K562 (cell line): ENCODE measurements around the gene DENND5B. TPM values are rescaled to one million over a fixed set of nuclear protein-coding genes. Genes with fewer than 3 reads are reported as not detected.

Experiments used
- CREB1 ChIP-seq, 2 experiments: sonication (generic) in 1 of 2; formaldehyde crosslinking in 1 of 2; IDR thresholded peaks; 2 replicates each; pipeline versions ENCODE4 v1.6.1 to v1.8.0; 2012 to 2022; ENCODE audit warnings: inconsistent platforms in 1 of 2, mild to moderate bottlenecking in 1 of 2, missing genetic modification reagents in 1 of 2, moderate library complexity in 1 of 2
- ELF4 ChIP-seq: fragments of 450-650 bp; formaldehyde crosslinking; IDR thresholded peaks from 2 replicates; pipeline ENCODE4 v1.4.0; 2022; ENCODE audit warnings: missing genetic modification characterization
- HEY1 ChIP-seq: fragments of 250-450 bp; sonication (Bioruptor Pico); IDR thresholded peaks from 2 replicates; pipeline ENCODE4 v1.5.0; 2020; ENCODE audit warnings: mild to moderate bottlenecking, moderate library complexity, borderline replicate concordance
- IFI16 ChIP-seq: fragments of 250-450 bp; sonication (Bioruptor Pico); IDR thresholded peaks from 2 replicates; pipeline ENCODE4 v2.1.2; 2022; ENCODE audit warnings: mild to moderate bottlenecking, inconsistent platforms
- KLF6 ChIP-seq: fragments of 250-450 bp; sonication (Bioruptor Pico); IDR thresholded peaks from 2 replicates; pipeline ENCODE4 v1.4.0; 2020; ENCODE audit warnings: mild to moderate bottlenecking, moderate library complexity, borderline replicate concordance
- MAFK ChIP-seq: IDR thresholded peaks from 2 replicates; pipeline ENCODE4 v1.6.1; 2011; ENCODE audit warnings: low read length, improper control_type of control experiment
- NFE2 ChIP-seq: IDR thresholded peaks from 2 replicates; pipeline ENCODE4 v1.6.1; 2014; ENCODE audit warnings: antibody characterized with exemption, low read depth
- NFE2L1 ChIP-seq: fragments of 450-650 bp; IDR thresholded peaks from 2 replicates; pipeline ENCODE4 v1.6.1; 2016; ENCODE audit warnings: missing genetic modification characterization, low read depth, mild to moderate bottlenecking, missing compliant biosample characterization, moderate library complexity, borderline replicate concordance
- NFIX ChIP-seq: fragments of 250-450 bp; sonication (Bioruptor Pico); IDR thresholded peaks from 2 replicates; pipeline ENCODE4 v1.4.0; 2020; ENCODE audit warnings: low read depth, mild to moderate bottlenecking, moderate library complexity
- NUFIP1 ChIP-seq: fragments of 450-650 bp; IDR thresholded peaks from 2 replicates; pipeline ENCODE4 v1.6.1; 2018; ENCODE audit not compliant: partially characterized antibody
- PTTG1 ChIP-seq: fragments of 450-650 bp; IDR thresholded peaks from 2 replicates; pipeline ENCODE4 v1.6.1; 2016; ENCODE audit warnings: low read depth, mild to moderate bottlenecking, missing genetic modification characterization, missing compliant biosample characterization
- TAF15 ChIP-seq: fragments of 200-400 bp; formaldehyde crosslinking; IDR thresholded peaks from 2 replicates; pipeline ENCODE4 v1.6.1; 2017; ENCODE audit warnings: mild to moderate bottlenecking, low read depth, low read length, moderate library complexity
- TEAD4 ChIP-seq, 2 experiments: sonication (generic) in 1 of 2; formaldehyde crosslinking in 1 of 2; IDR thresholded peaks; 2 replicates each; pipeline versions ENCODE4 v1.6.1 to v1.8.0; 2012 to 2022; ENCODE audit warnings: borderline replicate concordance in 1 of 2, inconsistent platforms in 1 of 2, low read length in 1 of 2, mild to moderate bottlenecking in 1 of 2, missing genetic modification reagents in 1 of 2
- ZBTB17 ChIP-seq: fragments of 450-650 bp; formaldehyde crosslinking; IDR thresholded peaks from 2 replicates; pipeline ENCODE4 v1.4.0; 2020; ENCODE audit warnings: mild to moderate bottlenecking
- ZFP1 ChIP-seq: fragments of 450-650 bp; formaldehyde crosslinking; IDR thresholded peaks from 2 replicates; pipeline ENCODE4 v1.4.0; 2020; ENCODE audit warnings: mild to moderate bottlenecking, mixed read lengths
- ZKSCAN3 ChIP-seq: fragments of 250-450 bp; sonication (Bioruptor Pico); IDR thresholded peaks from 2 replicates; pipeline ENCODE4 v1.4.0; 2020
- ZNF143 ChIP-seq: sonication (generic); formaldehyde crosslinking; IDR thresholded peaks from 2 replicates; pipeline ENCODE4 v1.9.0; 2022; ENCODE audit warnings: mild to moderate bottlenecking, missing genetic modification reagents
- ZNF197 ChIP-seq: fragments of 200-800 bp; sonication (Bioruptor generic); IDR thresholded peaks from 2 replicates; pipeline ENCODE4 v1.6.1; 2016; ENCODE audit warnings: low read depth, missing genetic modification characterization, missing compliant biosample characterization
- ZNF324 ChIP-seq: fragments of 250-450 bp; sonication (Bioruptor Pico); IDR thresholded peaks from 2 replicates; pipeline ENCODE4 v1.4.0; 2020; ENCODE audit warnings: mild to moderate bottlenecking
- ZNF589 ChIP-seq: fragments of 200-800 bp; sonication (Bioruptor generic); IDR thresholded peaks from 2 replicates; pipeline ENCODE4 v1.6.1; 2016; ENCODE audit warnings: low read depth, missing genetic modification characterization, missing compliant biosample characterization
- polyA plus RNA-seq, 8 experiments: library from polyadenylated mRNA; depleted of rRNA in 4 of 8; stranded (reverse) in 5 of 8; unstranded in 3 of 8; fragments of >200 nt; fragmentation: Nextera tagmentation in 2 of 8; fragmentation: Illumina TruSeq in 1 of 8; extraction: Ambion mirVana in 2 of 8; extraction: Trizol in 1 of 8; gene quantifications; 2 replicates each; pipeline versions ENCODE4 v1.2.1 to v1.2.3, GENCODE V29; 2011 to 2014; ENCODE audit warnings: inconsistent platforms in 1 of 8, missing spikeins in 1 of 8
- total RNA-seq, 7 experiments: library from RNA; depleted of rRNA in 6 of 7; stranded (reverse); fragments of >200 nt in 6 of 7; fragmentation: Illumina TruSeq in 2 of 7; extraction: Trizol in 2 of 7; gene quantifications; 2 replicates each; pipeline versions ENCODE4 v1.2.1 to v1.2.3, GENCODE V29; 2011 to 2021; ENCODE audit warnings: low replicate concordance in 1 of 7
- TF ChIP-seq, protein P1 (sequence below): fragments of 450-650 bp; IDR thresholded peaks from 2 replicates; pipeline ENCODE4 v1.6.1; 2016
- TF ChIP-seq, protein P2 (sequence below): fragments of 450-650 bp; formaldehyde crosslinking; IDR thresholded peaks from 2 replicates; pipeline ENCODE4 v1.4.0; 2020; ENCODE audit warnings: mild to moderate bottlenecking, moderate library complexity
- TF ChIP-seq, protein P3 (sequence below): sonication (generic); formaldehyde crosslinking; IDR thresholded peaks from 2 replicates; pipeline ENCODE4 v1.8.0; 2022; ENCODE audit warnings: mild to moderate bottlenecking, missing genetic modification reagents

The DENND5B gene
- total and polyA plus RNA-seq, 9 of the 15 experiments (the other 6 are each of a cell fraction or from before 2014, with no cell fraction given) = 0.99 to 6.0 (median 3.6) TPM

DNA sequence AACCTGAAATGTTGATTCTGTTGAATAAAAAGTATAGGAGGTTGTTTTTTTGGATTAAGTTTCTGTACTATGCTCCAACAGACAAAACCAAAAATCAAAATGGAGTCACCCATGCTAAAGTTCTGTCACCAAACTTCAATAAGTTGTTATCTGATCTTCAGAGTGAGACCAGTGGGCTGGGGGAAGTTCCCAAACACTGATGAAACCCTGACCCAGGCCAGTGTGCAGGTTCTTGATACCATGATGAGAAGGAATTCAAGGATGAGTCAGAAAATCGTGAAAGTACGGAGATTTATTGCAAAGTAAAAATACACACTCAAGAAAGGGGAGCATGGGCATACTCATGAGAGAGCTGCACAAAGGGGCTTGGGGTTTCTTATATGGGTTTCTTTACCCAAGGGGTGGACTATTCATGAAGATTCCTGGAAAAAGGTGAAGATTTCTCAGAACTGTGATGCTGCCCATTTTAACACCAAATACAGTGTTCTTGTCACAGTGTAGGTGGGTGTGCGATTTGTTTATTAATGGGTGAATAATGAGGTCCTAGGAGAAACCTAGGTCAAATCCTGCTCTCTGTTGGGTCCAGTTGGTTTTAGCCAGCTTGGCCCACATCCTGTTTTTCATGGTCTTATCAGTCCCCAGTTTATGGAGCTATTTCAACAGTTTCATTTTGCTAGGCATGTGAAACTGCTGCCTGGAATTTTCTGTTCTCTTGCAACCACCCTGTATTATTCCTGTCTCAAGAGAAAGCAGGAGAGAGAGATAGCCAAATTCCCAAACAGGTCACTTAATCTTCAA is 27.5 kb upstream of the DENND5B start (continued):
- TF ChIP-seq, protein P1, sequence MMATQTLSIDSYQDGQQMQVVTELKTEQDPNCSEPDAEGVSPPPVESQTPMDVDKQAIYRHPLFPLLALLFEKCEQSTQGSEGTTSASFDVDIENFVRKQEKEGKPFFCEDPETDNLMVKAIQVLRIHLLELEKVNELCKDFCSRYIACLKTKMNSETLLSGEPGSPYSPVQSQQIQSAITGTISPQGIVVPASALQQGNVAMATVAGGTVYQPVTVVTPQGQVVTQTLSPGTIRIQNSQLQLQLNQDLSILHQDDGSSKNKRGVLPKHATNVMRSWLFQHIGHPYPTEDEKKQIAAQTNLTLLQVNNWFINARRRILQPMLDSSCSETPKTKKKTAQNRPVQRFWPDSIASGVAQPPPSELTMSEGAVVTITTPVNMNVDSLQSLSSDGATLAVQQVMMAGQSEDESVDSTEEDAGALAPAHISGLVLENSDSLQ = peak; percentile 19; the same call in 1 of the 2 replicates
- TF ChIP-seq NFE2 (0 out of 2 replicates have a peak, but pooled peaks have one; percentile 4), ZNF197 (CRISPR knock-in tag) (peak; percentile 99), NFE2L1 (tag) (peak; percentile 72), IFI16 (CRISPR knock-in tag) (peak; percentile 82), NUFIP1 (peak; percentile 33), KLF6 (CRISPR knock-in tag) (peak; percentile 99), ZNF324 (CRISPR knock-in tag) (peak; percentile 79), ZNF589 (peak; percentile 100), TEAD4 (IDR thresholded peaks at IDR 0.05; ENCODE audit: low read length) (peak; percentile 38; the same call in 1 of the 2 replicates), TEAD4 (CRISPR knock-in tag; IDR thresholded peaks at IDR 0.05; ENCODE audit: borderline replicate concordance) (no peak), TAF15 (no peak), MAFK (no peak), ZKSCAN3 (CRISPR knock-in tag) (peak; percentile 85), PTTG1 (tag) (peak; percentile 98), ELF4 (CRISPR knock-in tag) (peak; percentile 96), NFIX (CRISPR knock-in tag) (peak; percentile 31; the same call in 1 of the 2 replicates), HEY1 (CRISPR knock-in tag) (0 out of 2 replicates have a peak, but pooled peaks have one; percentile 64), ZNF143 (CRISPR knock-in tag) (no peak), ZBTB17 (CRISPR knock-in tag) (peak; percentile 96), CREB1 (IDR thresholded peaks at IDR 0.05) (no peak), CREB1 (CRISPR knock-in tag; IDR thresholded peaks at IDR 0.05) (no peak), ZFP1 (peak; percentile 77; the same call in 1 of the 2 replicates)
- TF ChIP-seq, protein P2, sequence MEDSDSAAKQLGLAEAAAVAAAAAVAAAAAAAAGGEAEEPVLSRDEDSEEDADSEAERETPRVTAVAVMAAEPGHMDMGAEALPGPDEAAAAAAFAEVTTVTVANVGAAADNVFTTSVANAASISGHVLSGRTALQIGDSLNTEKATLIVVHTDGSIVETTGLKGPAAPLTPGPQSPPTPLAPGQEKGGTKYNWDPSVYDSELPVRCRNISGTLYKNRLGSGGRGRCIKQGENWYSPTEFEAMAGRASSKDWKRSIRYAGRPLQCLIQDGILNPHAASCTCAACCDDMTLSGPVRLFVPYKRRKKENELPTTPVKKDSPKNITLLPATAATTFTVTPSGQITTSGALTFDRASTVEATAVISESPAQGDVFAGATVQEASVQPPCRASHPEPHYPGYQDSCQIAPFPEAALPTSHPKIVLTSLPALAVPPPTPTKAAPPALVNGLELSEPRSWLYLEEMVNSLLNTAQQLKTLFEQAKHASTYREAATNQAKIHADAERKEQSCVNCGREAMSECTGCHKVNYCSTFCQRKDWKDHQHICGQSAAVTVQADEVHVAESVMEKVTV (CRISPR knock-in tag) = peak; percentile 71
- TF ChIP-seq, protein P3, sequence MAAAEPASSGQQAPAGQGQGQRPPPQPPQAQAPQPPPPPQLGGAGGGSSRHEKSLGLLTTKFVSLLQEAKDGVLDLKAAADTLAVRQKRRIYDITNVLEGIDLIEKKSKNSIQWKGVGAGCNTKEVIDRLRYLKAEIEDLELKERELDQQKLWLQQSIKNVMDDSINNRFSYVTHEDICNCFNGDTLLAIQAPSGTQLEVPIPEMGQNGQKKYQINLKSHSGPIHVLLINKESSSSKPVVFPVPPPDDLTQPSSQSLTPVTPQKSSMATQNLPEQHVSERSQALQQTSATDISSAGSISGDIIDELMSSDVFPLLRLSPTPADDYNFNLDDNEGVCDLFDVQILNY = no peak
